ENCODE measurements around the gene ARFGAP1. TPM values are rescaled to one million over a fixed set of nuclear protein-coding genes. Genes with fewer than 3 reads are reported as not detected.
A peak's percentile ranks its signal among the peaks of the same experiment; 100 is the strongest.

Gene ARFGAP1
- polyA plus RNA-seq, 2 of the 4 experiments (the other 2 are of a cell fraction), result 41.0 to 106 TPM

DNA sequence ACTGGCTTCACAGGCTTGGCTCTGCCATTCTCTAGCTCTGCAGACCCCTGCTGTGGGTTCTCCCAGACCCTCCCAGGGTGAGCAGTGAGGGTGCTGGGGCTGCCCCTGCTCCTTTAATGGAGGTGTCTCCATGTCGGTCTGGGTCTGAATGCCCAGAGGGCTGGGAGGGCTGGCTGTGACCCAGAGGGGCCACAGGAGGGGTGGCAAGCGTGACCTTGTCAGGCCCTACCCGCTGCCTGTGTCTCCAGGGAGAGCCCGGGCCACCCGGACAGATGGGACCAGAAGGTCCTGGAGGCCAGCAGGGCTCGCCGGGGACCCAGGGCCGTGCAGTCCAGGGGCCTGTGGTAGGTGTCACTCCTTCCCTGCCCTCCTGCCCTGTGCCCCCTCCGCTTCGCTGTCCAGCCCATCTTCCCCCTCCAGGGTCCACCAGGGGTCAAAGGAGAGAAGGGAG is 52.4 kb downstream of the ARFGAP1 start (continued):
- TF ChIP-seq NR3C1 (IDR thresholded peaks at IDR 0.05), result no peak
- no peak for TF ChIP-seq CHD4 (IDR thresholded peaks at IDR 0.05; ENCODE audit: borderline replicate concordance)
- no peak for TF ChIP-seq HOXB5 (CRISPR knock-in tag; IDR thresholded peaks at IDR 0.05)

DNA sequence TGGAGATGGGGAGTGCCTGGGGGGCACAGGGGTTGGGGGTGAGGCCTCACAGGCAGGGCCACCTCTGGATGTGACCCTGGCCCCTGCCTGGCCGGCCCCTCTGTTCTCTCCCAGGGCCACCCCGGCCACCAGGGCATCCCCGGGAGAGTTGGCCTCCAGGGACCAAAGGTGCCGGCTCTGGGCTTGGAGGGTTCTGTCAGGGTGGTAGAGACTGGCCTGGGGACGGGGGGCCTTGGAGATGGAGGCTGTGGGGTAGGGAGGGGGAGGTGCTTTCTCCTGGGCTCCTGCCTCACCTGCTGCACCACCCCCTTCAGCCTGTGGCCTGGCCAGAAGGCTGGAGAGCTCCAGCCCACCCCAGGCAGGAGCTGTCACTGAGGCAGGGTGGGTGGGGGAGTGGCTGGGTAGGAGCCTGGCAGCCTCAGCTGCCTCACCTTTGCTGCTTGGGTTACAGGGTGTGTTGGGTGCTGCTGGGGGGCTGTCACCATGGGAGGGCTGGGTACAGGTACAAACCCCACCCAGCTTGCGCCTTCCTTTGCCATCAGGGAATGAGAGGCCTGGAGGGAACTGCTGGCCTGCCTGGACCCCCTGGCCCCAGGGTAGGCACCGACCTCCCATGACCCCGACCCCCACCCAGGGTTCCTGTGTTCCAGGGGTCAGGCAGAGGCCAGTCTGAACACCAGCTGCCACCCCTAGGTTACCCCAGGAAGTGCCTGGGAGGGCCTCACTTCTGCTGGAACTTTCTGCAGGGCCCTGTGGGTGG is 53.1 kb downstream of the ARFGAP1 start:
- ATAC-seq (no peak), FAIRE-seq (no peak), DNase-seq (ENCODE audit: low read depth in 1 of 2, low spot score in 1 of 2) (no peak)
- Histone ChIP-seq H3K9me3 (no peaks in the 10 kb centered on the region), H3K4me2 (no peak overlapping the region), H3K27ac (no peak overlapping the region), H3K4me1 (no peaks in the 10 kb centered on the region), H3K4me3 (no peak overlapping the region)
- CTCF ChIA-PET, result interaction anchor here (1.2 to 1.5 kb wide), 2 partner anchors 31 to 294 kb away, joined by 4 to 5 read pairs; no protein-coding TSS in a partner anchor
- POLR2A ChIA-PET, result no interaction called here
- TF ChIP-seq CEBPB (IDR thresholded peaks at IDR 0.05) (no peak), ZNF302 (CRISPR knock-in tag; IDR thresholded peaks at IDR 0.05) (no peak), TP53 (CRISPR knock-in tag; IDR thresholded peaks at IDR 0.05) (no peak), EP300 (IDR thresholded peaks at IDR 0.05) (no peak), ZC3H11A (IDR thresholded peaks at IDR 0.05) (no peak), TFCP2L1 (CRISPR knock-in tag; IDR thresholded peaks at IDR 0.05) (no peak), GATA3 (IDR thresholded peaks at IDR 0.05; ENCODE audit: borderline replicate concordance) (no peak), E2F6 (IDR thresholded peaks at IDR 0.05; ENCODE audit: borderline replicate concordance, low read depth) (no peak), ZSCAN20 (CRISPR knock-in tag; IDR thresholded peaks at IDR 0.05) (no peak), HOXA7 (CRISPR knock-in tag; IDR thresholded peaks at IDR 0.05) (no peak)
- 47% methylated on average over 7 of the region's 8 CpGs for WGBS (ENCODE audit: missing lambda C conversion rate)

GRCh38 chr20:63326314-63327230 is 54.0 kb downstream of the ARFGAP1 start:
- H3K4me3 ChIP-seq, result no peak overlapping the region
- H3K4me2 ChIP-seq, result no peak overlapping the region
- H3K27ac ChIP-seq, result peak overlapping the region in 1 of 2 experiments; percentile 27; a peak in 1 of 6 replicates
- ChIA-PET CTCF (interaction anchor here (1.1 to 2.2 kb wide), 4 partner anchors 17 to 295 kb away, joined by 3 to 12 read pairs (median 4); no protein-coding TSS in a partner anchor), POLR2A (no interaction called here)
- ATAC-seq (no peak), FAIRE-seq (no peak), DNase-seq (ENCODE audit: low read depth in 1 of 2, low spot score in 1 of 2) (no peak)
- no peaks in the 10 kb centered on the region for H3K4me1 ChIP-seq
- H3K9me3 ChIP-seq, result no peaks in the 10 kb centered on the region
- WGBS (ENCODE audit: missing lambda C conversion rate), result 82% methylated on average over 14 of the region's 15 CpGs
- TF ChIP-seq, protein P1, sequence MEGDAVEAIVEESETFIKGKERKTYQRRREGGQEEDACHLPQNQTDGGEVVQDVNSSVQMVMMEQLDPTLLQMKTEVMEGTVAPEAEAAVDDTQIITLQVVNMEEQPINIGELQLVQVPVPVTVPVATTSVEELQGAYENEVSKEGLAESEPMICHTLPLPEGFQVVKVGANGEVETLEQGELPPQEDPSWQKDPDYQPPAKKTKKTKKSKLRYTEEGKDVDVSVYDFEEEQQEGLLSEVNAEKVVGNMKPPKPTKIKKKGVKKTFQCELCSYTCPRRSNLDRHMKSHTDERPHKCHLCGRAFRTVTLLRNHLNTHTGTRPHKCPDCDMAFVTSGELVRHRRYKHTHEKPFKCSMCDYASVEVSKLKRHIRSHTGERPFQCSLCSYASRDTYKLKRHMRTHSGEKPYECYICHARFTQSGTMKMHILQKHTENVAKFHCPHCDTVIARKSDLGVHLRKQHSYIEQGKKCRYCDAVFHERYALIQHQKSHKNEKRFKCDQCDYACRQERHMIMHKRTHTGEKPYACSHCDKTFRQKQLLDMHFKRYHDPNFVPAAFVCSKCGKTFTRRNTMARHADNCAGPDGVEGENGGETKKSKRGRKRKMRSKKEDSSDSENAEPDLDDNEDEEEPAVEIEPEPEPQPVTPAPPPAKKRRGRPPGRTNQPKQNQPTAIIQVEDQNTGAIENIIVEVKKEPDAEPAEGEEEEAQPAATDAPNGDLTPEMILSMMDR (IDR thresholded peaks at IDR 0.05), result no peak
- TF ChIP-seq NR3C1 (IDR thresholded peaks at IDR 0.05) (no peak), BHLHE40 (IDR thresholded peaks at IDR 0.05; ENCODE audit: low read depth, low read length) (no peak), SMC3 (IDR thresholded peaks at IDR 0.05) (no peak)

GRCh38 chr20:63327231-63327745 is 54.7 kb downstream of the ARFGAP1 start:
- H3K9me3 ChIP-seq, result peaks cover 6% of the 10 kb centered on the region; the same call in 2 of the 3 replicates
- DNase-seq (ENCODE audit: low read depth in 1 of 2, low spot score in 1 of 2) (no peak), FAIRE-seq (no peak), ATAC-seq (no peak)
- ChIA-PET CTCF (interaction anchor here (1.1 to 2.2 kb wide), 3 partner anchors 10 to 17 kb away, joined by 3 to 12 read pairs (median 4); no protein-coding TSS in a partner anchor), POLR2A (no interaction called here)
- 89% methylated on average over 5 of the region's 8 CpGs for WGBS (ENCODE audit: missing lambda C conversion rate)
- H3K4me3 ChIP-seq, result no peak overlapping the region
- no peaks in the 10 kb centered on the region for H3K4me1 ChIP-seq
- H3K27ac ChIP-seq, result peak overlapping the region in 1 of 2 experiments; percentile 27; a peak in 1 of 6 replicates
- H3K4me2 ChIP-seq, result no peak overlapping the region
- TF ChIP-seq POLR2AphosphoS2 (conservative IDR thresholded peaks at IDR 0.05; ENCODE audit: low read length) (no peak), ZFP36 (IDR thresholded peaks at IDR 0.05; ENCODE audit: borderline replicate concordance, partially characterized antibody) (no peak), CEBPB (IDR thresholded peaks at IDR 0.05) (no peak), TFCP2L1 (CRISPR knock-in tag; IDR thresholded peaks at IDR 0.05) (no peak), REST (IDR thresholded peaks at IDR 0.05) (no peak), CHD2 (IDR thresholded peaks at IDR 0.05; ENCODE audit: low read length, partially characterized antibody) (no peak), EP300 (IDR thresholded peaks at IDR 0.05) (no peak), ESRRA (IDR thresholded peaks at IDR 0.05; ENCODE audit: borderline replicate concordance, low read length) (no peak)
- TF ChIP-seq, protein P2, sequence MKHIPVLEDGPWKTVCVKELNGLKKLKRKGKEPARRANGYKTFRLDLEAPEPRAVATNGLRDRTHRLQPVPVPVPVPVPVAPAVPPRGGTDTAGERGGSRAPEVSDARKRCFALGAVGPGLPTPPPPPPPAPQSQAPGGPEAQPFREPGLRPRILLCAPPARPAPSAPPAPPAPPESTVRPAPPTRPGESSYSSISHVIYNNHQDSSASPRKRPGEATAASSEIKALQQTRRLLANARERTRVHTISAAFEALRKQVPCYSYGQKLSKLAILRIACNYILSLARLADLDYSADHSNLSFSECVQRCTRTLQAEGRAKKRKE (CRISPR knock-in tag; IDR thresholded peaks at IDR 0.05; ENCODE audit: low read depth), result no peak
